HL-60 (cell line): ENCODE data around the gene HRAS.
A peak's percentile ranks its signal among the peaks of the same experiment; 100 is the strongest.

Experiments used
- DNase-seq, 2 experiments: peaks; one replicate each; pipeline ENCODE4 v3.0.0-alpha.2; 2010 to 2020; ENCODE audit warnings: low read depth in 1 of 2, low spot score in 1 of 2
- H3K27ac ChIP-seq: fragments of 250-450 bp; sonication (Bioruptor Pico); replicated peaks from 2 replicates; pipeline ENCODE4 v1.5.1; 2020; ENCODE audit warnings: mild to moderate bottlenecking, moderate library complexity
- H3K27me3 ChIP-seq: fragments of 250-450 bp; sonication (Bioruptor Pico); 2 replicates; pipeline ENCODE4 v1.5.1; 2021; ENCODE audit warnings: mild to moderate bottlenecking, moderate library complexity; ENCODE audit not compliant: insufficient read depth, poor library complexity, severe bottlenecking
- H3K4me3 ChIP-seq: replicated peaks from 2 replicates; pipeline ENCODE4 v1.5.1; 2011; ENCODE audit warnings: mild to moderate bottlenecking, control low read depth, low read length; ENCODE audit not compliant: insufficient read depth
- CTCF ChIP-seq: IDR thresholded peaks from one replicate; pipeline ENCODE4 v1.5.1; 2011; ENCODE audit warnings: low read length, control low read depth, inconsistent platforms; ENCODE audit not compliant: insufficient read depth
- GABPA ChIP-seq: IDR thresholded peaks from 2 replicates; pipeline ENCODE4 v1.6.1; 2012; ENCODE audit warnings: low read depth
- POLR2AphosphoS5 ChIP-seq: IDR thresholded peaks from 2 replicates; pipeline ENCODE4 v1.6.1; 2012; ENCODE audit warnings: low read depth
- REST ChIP-seq: IDR thresholded peaks from 2 replicates; pipeline ENCODE4 v1.6.1; 2012; ENCODE audit warnings: low read depth; ENCODE audit not compliant: insufficient replicate concordance
- SPI1 ChIP-seq: IDR thresholded peaks from 2 replicates; pipeline ENCODE4 v1.6.1; 2012; ENCODE audit warnings: low read depth, mild to moderate bottlenecking, borderline replicate concordance

Gene HRAS

GRCh38 chr11:569158-569885, 33.9 kb upstream of the HRAS start:
- no peak for DNase-seq
- no peak overlapping the region for H3K27ac ChIP-seq
- peaks cover 8% of the 10 kb centered on the region for H3K27me3 ChIP-seq

DNA sequence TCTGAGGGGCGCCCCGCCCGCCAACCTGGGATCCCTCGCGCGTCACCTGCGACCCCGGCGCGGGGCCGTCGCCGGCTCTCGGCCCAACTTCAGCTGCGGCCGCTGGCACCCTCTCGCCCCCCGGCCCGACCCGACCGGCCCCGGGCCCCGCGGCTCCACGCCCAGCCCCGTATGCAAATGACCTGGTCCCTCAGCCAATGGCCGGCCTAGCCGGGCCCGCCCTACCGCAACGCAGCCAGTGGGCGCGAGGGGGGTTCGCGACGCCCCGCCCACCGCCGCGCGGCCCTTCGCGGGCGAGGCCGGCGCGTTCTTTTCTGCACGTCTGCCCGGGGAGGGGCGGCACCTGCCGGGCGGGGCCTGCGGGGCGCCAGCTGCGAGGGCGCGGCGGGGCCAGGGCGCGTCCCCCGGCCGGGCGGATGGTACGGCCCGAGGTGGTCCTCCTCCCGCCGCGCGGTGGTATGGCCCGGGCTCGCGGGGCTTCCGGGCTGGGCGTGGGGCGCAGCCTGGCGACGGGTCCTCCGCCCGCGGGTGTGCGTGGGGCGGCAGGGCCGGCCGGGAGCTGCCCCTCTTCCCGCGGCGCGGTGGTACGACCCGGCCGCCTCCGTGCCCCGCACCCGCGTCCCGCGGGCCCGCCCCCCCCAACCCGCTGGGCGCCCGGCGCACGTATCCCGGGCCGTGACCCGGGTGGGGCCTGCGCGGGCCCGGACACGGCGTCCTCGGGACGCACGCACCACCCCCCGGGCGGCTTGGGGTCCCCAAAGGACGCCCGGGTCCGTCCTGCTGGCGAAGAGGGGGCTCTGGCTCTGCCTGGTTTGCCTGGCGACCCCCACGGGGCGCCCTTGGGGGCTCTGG, 33.2 kb upstream of the HRAS start:
- Histone ChIP-seq H3K27ac (no peak overlapping the region), H3K4me3 (peak overlapping the region; percentile 48), H3K27me3 (peaks cover 8% of the 10 kb centered on the region)
- peak; percentile 85 to 87 for DNase-seq
- TF ChIP-seq REST (no peak), SPI1 (no peak), POLR2AphosphoS5 (no peak), GABPA (no peak), CTCF (no peak)

More at GRCh38 chr11:569158-569885, 33.9 kb upstream of the HRAS start:
- TF ChIP-seq CTCF (no peak), POLR2AphosphoS5 (no peak), GABPA (no peak), REST (no peak), SPI1 (no peak)
- H3K4me3 ChIP-seq: peak overlapping the region; percentile 48

DNA sequence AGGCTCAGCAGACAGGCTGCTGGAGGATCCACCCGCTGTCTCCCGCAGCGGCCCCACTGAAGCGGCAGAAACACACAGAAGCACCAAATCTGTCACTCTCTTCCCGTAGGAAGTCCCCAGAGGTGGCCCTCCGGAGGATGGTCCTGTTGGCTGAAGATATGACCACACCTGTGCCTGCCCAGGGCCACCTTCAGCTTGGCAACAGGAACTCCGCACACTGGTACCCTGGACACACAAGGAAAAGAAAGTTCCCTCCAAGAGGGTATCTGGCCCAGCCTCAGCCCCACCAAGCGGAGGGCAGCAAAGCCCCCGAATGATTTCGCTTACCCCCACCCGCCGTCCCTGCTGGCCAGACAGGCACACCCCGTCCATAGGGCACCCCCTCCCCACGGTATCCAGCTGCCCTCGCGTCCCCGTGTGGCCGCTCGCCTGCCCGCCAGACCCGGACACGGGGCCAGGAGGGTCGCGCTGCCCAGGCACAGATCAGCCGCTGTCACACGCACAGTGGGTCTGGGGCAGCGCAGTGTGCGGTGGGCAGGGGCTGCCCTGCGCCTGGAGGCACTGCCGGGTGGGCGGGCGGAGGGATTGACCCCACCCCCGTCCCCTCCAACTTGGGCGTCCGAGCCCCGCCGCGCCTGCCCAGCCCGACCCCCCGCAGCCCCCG, 32.4 kb upstream of the HRAS start:
- no peak overlapping the region for H3K27ac ChIP-seq
- no peak for DNase-seq
- H3K4me3 ChIP-seq: peak overlapping the region; percentile 48
- TF ChIP-seq CTCF (no peak), SPI1 (no peak)
- H3K27me3 ChIP-seq: peaks cover 8% of the 10 kb centered on the region
